ENCODE data around the gene PCDHGB6.
"Not testable (repeated sequence)": the region's sequence is repeated elsewhere in the genome, so short reads cannot be mapped to it uniquely, and the experiment has no call there.

PCDHGB6 gene

GRCh38 chr5:141382469-141383294 is 25.1 kb upstream of the PCDHGB6 start, which contains the start of gene PCDHGA7:
Gene PCDHGA7 (plus strand): TSS chr5:141382742. CDS start chr5:141382900, 158 bp downstream.
- ATAC-seq: no peak
- H3K36me3 Mint-ChIP-seq (ENCODE audit: low read depth): peaks cover 18% of the 10 kb centered on the region
- H3K9me3 Mint-ChIP-seq: peaks cover 54% of the 10 kb centered on the region
- no peak for DNase-seq
- H3K4me3 Mint-ChIP-seq: peak within 1 kb of the TSS; percentile 55
- H3K27me3 Mint-ChIP-seq: peaks cover 69% of the 10 kb centered on the region
- no peaks in the 10 kb centered on the region for H3K4me1 Mint-ChIP-seq
- no peak within 1 kb of the TSS for H3K27ac Mint-ChIP-seq

GRCh38 chr5:141383345-141383744 is 24.5 kb upstream of the PCDHGB6 start:
- H3K4me3 Mint-ChIP-seq: no peak overlapping the region
- H3K4me1 Mint-ChIP-seq: no peaks in the 10 kb centered on the region
- peaks cover 20% of the 10 kb centered on the region for H3K36me3 Mint-ChIP-seq (ENCODE audit: low read depth)
- ATAC-seq: no peak
- peaks cover 72% of the 10 kb centered on the region for H3K27me3 Mint-ChIP-seq
- DNase-seq: no peak
- peaks cover 55% of the 10 kb centered on the region for H3K9me3 Mint-ChIP-seq
- no peak overlapping the region for H3K27ac Mint-ChIP-seq

- H3K4me1 Mint-ChIP-seq: no peaks in the 10 kb centered on the region
- ATAC-seq (no peak), DNase-seq (no peak)
- H3K36me3 Mint-ChIP-seq (ENCODE audit: low read depth): peaks cover 24% of the 10 kb centered on the region
- peaks cover 52% of the 10 kb centered on the region for H3K9me3 Mint-ChIP-seq
- no peak overlapping the region for H3K4me3 Mint-ChIP-seq
- H3K27me3 Mint-ChIP-seq: peaks cover 73% of the 10 kb centered on the region
- no peak overlapping the region for H3K27ac Mint-ChIP-seq
These were observed 23.2 kb upstream of the PCDHGB6 start for GRCh38 chr5:141384471-141385267.

- Mint-ChIP-seq H3K9me3 (peaks cover 54% of the 10 kb centered on the region), H3K27me3 (peaks cover 71% of the 10 kb centered on the region), H3K36me3 (ENCODE audit: low read depth) (peaks cover 23% of the 10 kb centered on the region)
- not testable (repeated sequence) for H3K4me3 Mint-ChIP-seq, ATAC-seq, H3K4me1 Mint-ChIP-seq, H3K27ac Mint-ChIP-seq, DNase-seq
These were observed 20.1 kb upstream of the PCDHGB6 start, which contains the start of gene PCDHGB4 for GRCh38 chr5:141387557-141388311. Gene PCDHGB4 (plus strand): TSS chr5:141387698. CDS start chr5:141387885, 187 bp downstream.

- ATAC-seq (no peak), DNase-seq (no peak)
- Mint-ChIP-seq H3K4me3 (no peak overlapping the region), H3K4me1 (no peaks in the 10 kb centered on the region), H3K27me3 (peaks cover 71% of the 10 kb centered on the region), H3K36me3 (ENCODE audit: low read depth) (peaks cover 24% of the 10 kb centered on the region), H3K27ac (no peak overlapping the region), H3K9me3 (peaks cover 53% of the 10 kb centered on the region)
These were observed 19.2 kb upstream of the PCDHGB6 start for GRCh38 chr5:141388661-141389060.

- H3K27me3 Mint-ChIP-seq: peaks cover 72% of the 10 kb centered on the region
- no peaks in the 10 kb centered on the region for H3K4me1 Mint-ChIP-seq
- peaks cover 23% of the 10 kb centered on the region for H3K36me3 Mint-ChIP-seq (ENCODE audit: low read depth)
- no peak for ATAC-seq
- H3K4me3 Mint-ChIP-seq: no peak overlapping the region
- no peak for DNase-seq
- H3K27ac Mint-ChIP-seq: no peak overlapping the region
- peaks cover 52% of the 10 kb centered on the region for H3K9me3 Mint-ChIP-seq
These were observed 18.4 kb upstream of the PCDHGB6 start for GRCh38 chr5:141389153-141390042.

- DNase-seq (no peak), ATAC-seq (no peak)
- peaks cover 69% of the 10 kb centered on the region for H3K27me3 Mint-ChIP-seq
- peaks cover 41% of the 10 kb centered on the region for H3K9me3 Mint-ChIP-seq
- peaks cover 22% of the 10 kb centered on the region for H3K36me3 Mint-ChIP-seq (ENCODE audit: low read depth)
- no peak within 1 kb of the TSS for H3K27ac Mint-ChIP-seq
- no peaks in the 10 kb centered on the region for H3K4me1 Mint-ChIP-seq
- no peak within 1 kb of the TSS for H3K4me3 Mint-ChIP-seq
These were observed 15.2 kb upstream of the PCDHGB6 start, which contains the start of gene PCDHGA8 for GRCh38 chr5:141392429-141393198. Gene PCDHGA8 (plus strand): TSS chr5:141392633. CDS start chr5:141392814, 181 bp downstream.

- H3K9me3 Mint-ChIP-seq: peaks cover 41% of the 10 kb centered on the region
- no peak for DNase-seq
- peaks cover 20% of the 10 kb centered on the region for H3K36me3 Mint-ChIP-seq (ENCODE audit: low read depth)
- no peak for ATAC-seq
- no peak overlapping the region for H3K27ac Mint-ChIP-seq
- H3K4me3 Mint-ChIP-seq: no peak overlapping the region
- peaks cover 69% of the 10 kb centered on the region for H3K27me3 Mint-ChIP-seq
- H3K4me1 Mint-ChIP-seq: no peaks in the 10 kb centered on the region
These were observed 14.6 kb upstream of the PCDHGB6 start for GRCh38 chr5:141393267-141393666.

- DNase-seq, H3K4me1 Mint-ChIP-seq, ATAC-seq, H3K4me3 Mint-ChIP-seq, H3K27ac Mint-ChIP-seq: not testable (repeated sequence)
- Mint-ChIP-seq H3K9me3 (peaks cover 41% of the 10 kb centered on the region), H3K27me3 (peaks cover 69% of the 10 kb centered on the region), H3K36me3 (ENCODE audit: low read depth) (peaks cover 18% of the 10 kb centered on the region)
These were observed 13.2 kb upstream of the PCDHGB6 start for GRCh38 chr5:141394401-141395187.

- Mint-ChIP-seq H3K36me3 (ENCODE audit: low read depth) (peaks cover 17% of the 10 kb centered on the region), H3K27me3 (peaks cover 64% of the 10 kb centered on the region), H3K9me3 (peaks cover 29% of the 10 kb centered on the region), H3K4me3 (peak within 1 kb of the TSS; percentile 42)
- not testable (repeated sequence) for H3K4me1 Mint-ChIP-seq, H3K27ac Mint-ChIP-seq, DNase-seq
- ATAC-seq: peak; percentile 54
These were observed 9.9 kb upstream of the PCDHGB6 start, which contains the start of gene PCDHGB5 for GRCh38 chr5:141397756-141398551. Gene PCDHGB5 (plus strand): TSS chr5:141397947. CDS start chr5:141398128, 181 bp downstream.

- ATAC-seq (no peak), DNase-seq (no peak)
- Mint-ChIP-seq H3K9me3 (peaks cover 27% of the 10 kb centered on the region), H3K27me3 (peaks cover 64% of the 10 kb centered on the region), H3K27ac (no peak overlapping the region), H3K4me1 (no peaks in the 10 kb centered on the region), H3K4me3 (no peak overlapping the region), H3K36me3 (ENCODE audit: low read depth) (peaks cover 16% of the 10 kb centered on the region)
These were observed 9.2 kb upstream of the PCDHGB6 start for GRCh38 chr5:141398608-141399007.

Data from activated naive CD8-positive, alpha-beta T cell treated with anti-CD3 and anti-CD28 coated beads, Interleukin-2, amount 50 U/mL, for 24 hours (primary cell).